ENCODE results near the gene NCEH1. TPM values are rescaled to one million over a fixed set of nuclear protein-coding genes. Genes with fewer than 3 reads are reported as not detected.

The NCEH1 gene
- total and polyA plus RNA-seq, 2 of the 4 experiments (the other 2 are of a cell fraction) = 22.3 to 23.3 TPM

- Histone ChIP-seq H4K91ac (ENCODE audit: insufficient read depth, low read depth, low read length) (no peak overlapping the region), H2AFZ (replicated peaks; ENCODE audit: low read length, poor library complexity) (no peak overlapping the region), H3K4me1 (ENCODE audit: control insufficient read depth, insufficient read depth, low read length) (peaks cover 3% of the 10 kb centered on the region; the same call in 1 of the 2 replicates), H2BK120ac (ENCODE audit: low read depth, low read length) (no peak overlapping the region), H3K4me3 (ENCODE audit: insufficient read depth, low read depth, low read length) (no peak overlapping the region), H3K36me3 (ENCODE audit: control insufficient read depth, insufficient read depth, low read length) (no peaks in the 10 kb centered on the region), H2BK15ac (ENCODE audit: low read depth, low read length) (no peak overlapping the region), H2AK5ac (ENCODE audit: low read depth, low read length) (no peak overlapping the region), H2BK20ac (ENCODE audit: low read depth, low read length) (no peak overlapping the region), H3K9ac (ENCODE audit: low read depth, low read length) (no peak overlapping the region), H3K4me2 (ENCODE audit: low read depth, low read length) (no peak overlapping the region), H3K18ac (ENCODE audit: low read depth, low read length) (no peak overlapping the region), H3K14ac (replicated peaks; ENCODE audit: low read depth, low read length) (no peak overlapping the region), H4K5ac (ENCODE audit: low read depth, low read length) (no peak overlapping the region), H3K4ac (ENCODE audit: low read depth, low read length) (no peak overlapping the region), H4K20me1 (ENCODE audit: insufficient read depth, low read length) (no peaks in the 10 kb centered on the region), H2BK5ac (ENCODE audit: low read depth, low read length, poor library complexity, severe bottlenecking) (no peak overlapping the region), H3K27ac (ENCODE audit: insufficient read depth, low read length) (no peak overlapping the region), H3K27me3 (ENCODE audit: control insufficient read depth, insufficient read depth, low read length) (no peaks in the 10 kb centered on the region), H2AK9ac (replicated peaks; ENCODE audit: low read depth, low read length, poor library complexity) (no peak overlapping the region), H4K8ac (ENCODE audit: low read depth in 2 of 2, low read length in 2 of 2) (no peak overlapping the region), H3K9me1 (ENCODE audit: insufficient read depth, low read length) (0 out of 2 replicates have a peak, but pooled peaks cover 3% of the 10 kb centered on the region), H3K79me1 (ENCODE audit: low read depth in 1 of 2, low read length in 2 of 2) (no peaks in the 10 kb centered on the region), H3K23ac (ENCODE audit: low read depth, low read length) (no peak overlapping the region), H3K9me3 (ENCODE audit: control insufficient read depth, insufficient read depth, low read length) (peaks cover 6% of the 10 kb centered on the region; the same call in 1 of the 2 replicates), H3K56ac (ENCODE audit: extremely low read depth, insufficient read depth, low read length) (no peak overlapping the region)
- no peak for TF ChIP-seq USF2 (IDR thresholded peaks at IDR 0.05; ENCODE audit: low read depth, low read length)
- no peak for TF ChIP-seq CEBPB (IDR thresholded peaks at IDR 0.05; ENCODE audit: low read depth, low read length)
- TF ChIP-seq MXI1 (IDR thresholded peaks at IDR 0.05; ENCODE audit: borderline replicate concordance, low read depth, low read length) = no peak
- no peak for TF ChIP-seq FOS (IDR thresholded peaks at IDR 0.05; ENCODE audit: low read depth, low read length)
- TF ChIP-seq MAFK (IDR thresholded peaks at IDR 0.05; ENCODE audit: low read depth, low read length) = no peak
- TF ChIP-seq MAZ (IDR thresholded peaks at IDR 0.05; ENCODE audit: borderline replicate concordance, low read depth, low read length) = no peak
- intact Hi-C loops (cut with micrococcal nuclease) = no loop called here
- no CpG with 5 or more reads among the region's 3 CpGs for WGBS, 2 experiments (ENCODE audit: extremely low coverage in 2 of 2, insufficient read length in 1 of 2)
- no peak for ATAC-seq (ENCODE audit: low read depth)
- no TSS peak for BruUV-seq (replicated peaks)
- DNase-seq = no peak
- dilution Hi-C loops (cut with HindIII; ENCODE audit: low sequenced_read_pairs, unreplicated experiment) = no loop called here
- POLR2A ChIA-PET (ENCODE audit: unreplicated experiment) = no interaction called here
- in situ Hi-C loops (cut with MboI; ENCODE audit: low sequenced_read_pairs) = no loop called here
- CTCF ChIA-PET = no interaction called here
Observed at GRCh38 chr3:172617976-172618375, 92.9 kb downstream of the NCEH1 start.

Data from IMR-90 (cell line).